GM12878 (cell line): ENCODE measurements around the gene DOCK2. TPM values are rescaled to one million over a fixed set of nuclear protein-coding genes. Genes with fewer than 3 reads are reported as not detected.

Source experiments
- E2F8 ChIP-seq: fragments of 450-650 bp; IDR thresholded peaks from 2 replicates; pipeline ENCODE4 v1.6.1; 2018; ENCODE audit warnings: mild to moderate bottlenecking, low read depth, moderate library complexity; ENCODE audit not compliant: partially characterized antibody
- EED ChIP-seq: sonication (generic); IDR thresholded peaks from 2 replicates; pipeline ENCODE4 v1.6.1; 2016; ENCODE audit warnings: antibody characterized with exemption, low read depth
- ELK1 ChIP-seq: IDR thresholded peaks from 2 replicates; pipeline ENCODE4 v1.6.1; 2012; ENCODE audit warnings: low read depth, low read length, improper control_type of control experiment
- GABPA ChIP-seq: IDR thresholded peaks from 2 replicates; pipeline ENCODE4 v1.6.1; 2014; ENCODE audit warnings: antibody characterized with exemption, low read depth, mild to moderate bottlenecking, inconsistent platforms
- HDGF ChIP-seq: fragments of 450-650 bp; IDR thresholded peaks from 2 replicates; pipeline ENCODE4 v1.6.1; 2016; ENCODE audit warnings: antibody characterized with exemption
- NR2F1 ChIP-seq: fragments of 450-650 bp; conservative IDR thresholded peaks from 2 replicates; pipeline ENCODE4 v1.6.1; 2017; ENCODE audit warnings: mild to moderate bottlenecking
- POLR2A ChIP-seq: IDR thresholded peaks from 2 replicates; pipeline ENCODE4 v1.6.1; 2011; ENCODE audit warnings: low read depth, mild to moderate bottlenecking, low read length
- RELB ChIP-seq: fragments of 450-650 bp; IDR thresholded peaks from 2 replicates; pipeline ENCODE4 v1.6.1; 2017; ENCODE audit warnings: low read depth, mild to moderate bottlenecking, moderate library complexity
- RUNX3 ChIP-seq: IDR thresholded peaks from 2 replicates; pipeline ENCODE4 v1.6.1; 2012; ENCODE audit warnings: low read length, inconsistent platforms
- SMC3 ChIP-seq: IDR thresholded peaks from 2 replicates; pipeline ENCODE4 v1.6.1; 2011; ENCODE audit warnings: low read length, improper control_type of control experiment, borderline replicate concordance
- SPI1 ChIP-seq: IDR thresholded peaks from 2 replicates; pipeline ENCODE4 v1.6.1; 2011; ENCODE audit warnings: low read depth, mild to moderate bottlenecking, low read length, moderate library complexity, borderline replicate concordance; ENCODE audit not compliant: insufficient read depth
- ZBTB40 ChIP-seq: fragments of 450-650 bp; IDR thresholded peaks from 2 replicates; pipeline ENCODE4 v1.6.1; 2016; ENCODE audit warnings: mild to moderate bottlenecking, moderate library complexity, borderline replicate concordance
- ZNF384 ChIP-seq: IDR thresholded peaks from 2 replicates; pipeline ENCODE4 v1.6.1; 2012; ENCODE audit warnings: low read depth, mild to moderate bottlenecking, low read length, improper control_type of control experiment, borderline replicate concordance
- ZNF687 ChIP-seq: fragments of 450-650 bp; IDR thresholded peaks from 2 replicates; pipeline ENCODE4 v1.6.1; 2017; ENCODE audit warnings: mild to moderate bottlenecking, moderate library complexity
- polyA plus RNA-seq, 11 experiments: library from polyadenylated mRNA; depleted of rRNA in 4 of 11; unstranded in 6 of 11; stranded (reverse) in 5 of 11; fragments of >200 nt; fragmentation: Nextera tagmentation in 4 of 11; fragmentation: Illumina TruSeq in 1 of 11; extraction: Ambion mirVana in 4 of 11; extraction: Trizol in 1 of 11; gene quantifications; 1 replicate in 1 of 11; 2 replicates in 10 of 11; pipeline versions ENCODE4 v1.2.1 to v1.2.3, GENCODE V29; 2011 to 2016; ENCODE audit warnings: inconsistent platforms in 2 of 11, missing spikeins in 2 of 11, low read depth in 1 of 11
- total RNA-seq, 4 experiments: library from RNA; depleted of rRNA in 3 of 4; stranded (reverse); fragments of >200 nt in 3 of 4; fragmentation: Illumina TruSeq in 1 of 4; extraction: Trizol in 1 of 4; gene quantifications; 2 replicates each; pipeline versions ENCODE4 v1.2.1 to v1.2.3, GENCODE V29; 2013 to 2021

The DOCK2 gene
- total and polyA plus RNA-seq, 10 of the 15 experiments (the other 5 are each of a cell fraction or from before 2014, with no cell fraction given), result 34.2 to 192 (median 118) TPM

GRCh38 chr5:169637549-169638121, 560 bp downstream of the DOCK2 start (continued):
- peak; percentile 12; the same call in 1 of the 2 replicates for TF ChIP-seq POLR2A
- peak; percentile 76 for TF ChIP-seq ELK1
- TF ChIP-seq SPI1, result peak; percentile 63; the same call in 1 of the 2 replicates
- TF ChIP-seq RELB, result peak; percentile 33; the same call in 1 of the 2 replicates
- no peak for TF ChIP-seq ZNF384
- peak; percentile 98 for TF ChIP-seq ZNF687
- TF ChIP-seq E2F8, result no peak
- peak; percentile 68; the same call in 1 of the 2 replicates for TF ChIP-seq HDGF
- no peak for TF ChIP-seq SMC3
- TF ChIP-seq ZBTB40, result peak; percentile 68; the same call in 1 of the 2 replicates
- TF ChIP-seq GABPA, result peak; percentile 75
- peak; percentile 81 for TF ChIP-seq NR2F1
- peak; percentile 87 for TF ChIP-seq RUNX3
- TF ChIP-seq EED, result no peak
